Mesendoderm (in vitro differentiated cells): Measurements from ENCODE around the gene NKG7.

Experiments used
- DNase-seq: peaks from one replicate; pipeline ENCODE4 v3.0.0; 2013
- H2AK5ac ChIP-seq: 2 replicates; pipeline ENCODE4 v1.6.1; 2013; ENCODE audit warnings: low read length, inconsistent platforms
- H2BK120ac ChIP-seq: 2 replicates; pipeline ENCODE4 v1.6.1; 2013; ENCODE audit warnings: low read depth, mild to moderate bottlenecking, low read length, moderate library complexity, mixed read lengths
- H2BK15ac ChIP-seq: replicated peaks from 2 replicates; pipeline ENCODE4 v1.6.1; 2013; ENCODE audit warnings: low read depth, mild to moderate bottlenecking, moderate library complexity
- H2BK5ac ChIP-seq: 2 replicates; pipeline ENCODE4 v1.6.1; 2013; ENCODE audit warnings: low read length, inconsistent platforms
- H3K18ac ChIP-seq: 2 replicates; pipeline ENCODE4 v1.6.1; 2013; ENCODE audit warnings: mild to moderate bottlenecking, low read length, mixed read lengths
- H3K23ac ChIP-seq: one replicate; pipeline ENCODE4 v1.6.1; 2013; ENCODE audit warnings: low read length
- H3K27ac ChIP-seq: 2 replicates; pipeline ENCODE4 v1.5.1; 2013; ENCODE audit warnings: low read depth, mild to moderate bottlenecking, inconsistent platforms, low read length, moderate library complexity
- H3K27me3 ChIP-seq: 2 replicates; pipeline ENCODE4 v1.6.1; 2013; ENCODE audit warnings: low read length, control low read depth, mild to moderate bottlenecking, inconsistent platforms; ENCODE audit not compliant: insufficient read depth, poor library complexity
- H3K36me3 ChIP-seq: 2 replicates; pipeline ENCODE4 v1.6.1; 2013; ENCODE audit warnings: low read length, inconsistent platforms; ENCODE audit not compliant: control insufficient read depth, insufficient read depth
- H3K4ac ChIP-seq: one replicate; pipeline ENCODE4 v1.6.1; 2013; ENCODE audit warnings: low read depth, mild to moderate bottlenecking, low read length, moderate library complexity
- H3K4me1 ChIP-seq: 2 replicates; pipeline ENCODE4 v1.6.1; 2013; ENCODE audit warnings: low read depth, low read length, inconsistent platforms; ENCODE audit not compliant: control insufficient read depth
- H3K4me2 ChIP-seq: 2 replicates; pipeline ENCODE4 v1.6.1; 2013; ENCODE audit warnings: low read length
- H3K4me3 ChIP-seq: 2 replicates; pipeline ENCODE4 v1.5.1; 2013; ENCODE audit warnings: mild to moderate bottlenecking, low read length
- H3K56ac ChIP-seq: one replicate; pipeline ENCODE4 v1.6.1; 2013; ENCODE audit warnings: low read length
- H3K79me1 ChIP-seq: 2 replicates; pipeline ENCODE4 v1.6.1; 2013; ENCODE audit warnings: low read length, inconsistent platforms
- H3K79me2 ChIP-seq: 2 replicates; pipeline ENCODE4 v1.6.1; 2013; ENCODE audit warnings: mild to moderate bottlenecking, low read length; ENCODE audit not compliant: control insufficient read depth, insufficient read depth
- H3K9ac ChIP-seq: 2 replicates; pipeline ENCODE4 v1.6.1; 2013; ENCODE audit warnings: low read length, inconsistent platforms
- H4K5ac ChIP-seq: one replicate; pipeline ENCODE4 v1.6.1; 2013; ENCODE audit warnings: low read length
- H4K8ac ChIP-seq: one replicate; pipeline ENCODE4 v1.6.1; 2013; ENCODE audit warnings: low read depth, mild to moderate bottlenecking, control low read depth, low read length, moderate library complexity
- WGBS: extraction: QIAGEN DNeasy Blood & Tissue Kit; methylation state at CpG from one replicate; pipeline ENCODE4 v1.1.7; 2013; ENCODE audit warnings: low lambda C conversion rate, missing lambda C conversion rate; ENCODE audit not compliant: insufficient coverage; ENCODE audit errors: extremely low coverage; 5-methylcytosine and 5-hydroxymethylcytosine counted together

NKG7 gene

GRCh38 chr19:51367565-51368365 is 4.7 kb downstream of the NKG7 start:
- peaks cover 4% of the 10 kb centered on the region for H3K79me1 ChIP-seq
- H2BK15ac ChIP-seq: no peak overlapping the region
- H3K79me2 ChIP-seq: no peaks in the 10 kb centered on the region
- peak overlapping the region; percentile 97 for H3K9ac ChIP-seq
- no CpG with 5 or more reads among the region's 64 CpGs for WGBS
- peak overlapping the region; percentile 15 for H3K18ac ChIP-seq
- H4K5ac ChIP-seq: no peak overlapping the region
- peak overlapping the region; percentile 85 for H3K4me2 ChIP-seq
- H3K4me1 ChIP-seq: peaks cover 15% of the 10 kb centered on the region
- H2BK5ac ChIP-seq: peak overlapping the region; percentile 98
- peak overlapping the region; percentile 56 for H3K4ac ChIP-seq
- peak; percentile 99 for DNase-seq
- H2AK5ac ChIP-seq: peak overlapping the region; percentile 78
- H3K27me3 ChIP-seq: no peaks in the 10 kb centered on the region
- H2BK120ac ChIP-seq: no peak overlapping the region
- peak overlapping the region; percentile 100 for H3K56ac ChIP-seq
- no peaks in the 10 kb centered on the region for H3K36me3 ChIP-seq
- peak overlapping the region; percentile 65 for H3K4me3 ChIP-seq
- H3K27ac ChIP-seq: peak overlapping the region; percentile 21
- H3K23ac ChIP-seq: peak overlapping the region; percentile 94
- H4K8ac ChIP-seq: no peak overlapping the region

GRCh38 chr19:51367255-51367564 is 5.2 kb downstream of the NKG7 start:
- H2BK5ac ChIP-seq: peak overlapping the region; percentile 97
- H3K4me2 ChIP-seq: peak overlapping the region; percentile 99
- H3K79me1 ChIP-seq: peaks cover 4% of the 10 kb centered on the region
- H4K8ac ChIP-seq: no peak overlapping the region
- peak overlapping the region; percentile 100 for H3K56ac ChIP-seq
- peak overlapping the region; percentile 99 for H3K9ac ChIP-seq
- H2BK120ac ChIP-seq: peak overlapping the region; percentile 0
- H3K4me3 ChIP-seq: peak overlapping the region; percentile 93
- peak overlapping the region; percentile 74 for H3K4ac ChIP-seq
- H3K4me1 ChIP-seq: peaks cover 16% of the 10 kb centered on the region
- no peaks in the 10 kb centered on the region for H3K79me2 ChIP-seq
- no peak overlapping the region for H4K5ac ChIP-seq
- H2AK5ac ChIP-seq: no peak overlapping the region
- H3K36me3 ChIP-seq: no peaks in the 10 kb centered on the region
- no CpG with 5 or more reads among the region's 15 CpGs for WGBS
- peak overlapping the region; percentile 72 for H3K23ac ChIP-seq
- H3K27me3 ChIP-seq: no peaks in the 10 kb centered on the region
- no peak overlapping the region for H2BK15ac ChIP-seq
- H3K27ac ChIP-seq: peak overlapping the region; percentile 88
- no peak for DNase-seq
- peak overlapping the region; percentile 73 for H3K18ac ChIP-seq

GRCh38 chr19:51366389-51367254 is 5.8 kb downstream of the NKG7 start:
- Histone ChIP-seq H3K27ac (peak overlapping the region; percentile 88), H3K4me2 (peak overlapping the region; percentile 99)

GRCh38 chr19:51365965-51366388 is 6.5 kb downstream of the NKG7 start, which contains the start of gene ETFB:
Gene ETFB, minus strand, starts transcription at chr19:51366388. Its CDS starts 62 bp downstream, at chr19:51366326.
- no peak for DNase-seq
- Histone ChIP-seq H4K5ac (peak within 1 kb of the TSS; percentile 84), H4K8ac (no peak within 1 kb of the TSS), H3K4me1 (peaks cover 16% of the 10 kb centered on the region), H2BK15ac (no peak within 1 kb of the TSS), H3K4me2 (peak within 1 kb of the TSS; percentile 99), H2AK5ac (peak within 1 kb of the TSS; percentile 76), H2BK120ac (peak within 1 kb of the TSS; percentile 0), H3K9ac (peak within 1 kb of the TSS; percentile 99), H3K4ac (peak within 1 kb of the TSS; percentile 74), H3K79me1 (peaks cover 4% of the 10 kb centered on the region), H3K36me3 (no peaks in the 10 kb centered on the region), H3K23ac (peak within 1 kb of the TSS; percentile 95), H3K27ac (peak within 1 kb of the TSS; percentile 88), H3K18ac (peak within 1 kb of the TSS; percentile 73), H3K79me2 (no peaks in the 10 kb centered on the region), H3K56ac (peak within 1 kb of the TSS; percentile 100), H3K27me3 (no peaks in the 10 kb centered on the region), H2BK5ac (peak within 1 kb of the TSS; percentile 97), H3K4me3 (peak within 1 kb of the TSS; percentile 93)
- no CpG with 5 or more reads among the region's 27 CpGs for WGBS

More at GRCh38 chr19:51366389-51367254, 5.8 kb downstream of the NKG7 start:
- Histone ChIP-seq H2BK5ac (peak overlapping the region; percentile 97), H3K56ac (peak overlapping the region; percentile 100), H3K4me1 (peaks cover 16% of the 10 kb centered on the region), H3K4ac (peak overlapping the region; percentile 74), H4K8ac (no peak overlapping the region), H3K36me3 (no peaks in the 10 kb centered on the region), H3K23ac (peak overlapping the region; percentile 95), H3K18ac (peak overlapping the region; percentile 73), H3K79me1 (peaks cover 4% of the 10 kb centered on the region), H2BK15ac (no peak overlapping the region), H3K9ac (peak overlapping the region; percentile 99), H3K27me3 (no peaks in the 10 kb centered on the region), H3K4me3 (peak overlapping the region; percentile 93), H3K79me2 (no peaks in the 10 kb centered on the region), H2BK120ac (peak overlapping the region; percentile 0), H2AK5ac (peak overlapping the region; percentile 76), H4K5ac (peak overlapping the region; percentile 84)
- WGBS: no CpG with 5 or more reads among the region's 54 CpGs
- DNase-seq: peak; percentile 100

GRCh38 chr19:51365211-51365964 is 7.1 kb downstream of the NKG7 start:
- Histone ChIP-seq H2BK120ac (no peak overlapping the region), H3K27me3 (no peaks in the 10 kb centered on the region), H2BK5ac (peak overlapping the region; percentile 39), H3K27ac (peak overlapping the region; percentile 22), H3K79me2 (no peaks in the 10 kb centered on the region), H2AK5ac (no peak overlapping the region), H3K36me3 (no peaks in the 10 kb centered on the region), H3K23ac (no peak overlapping the region), H3K4me2 (peak overlapping the region; percentile 84), H4K8ac (no peak overlapping the region), H4K5ac (no peak overlapping the region), H3K4me1 (peaks cover 16% of the 10 kb centered on the region), H3K56ac (peak overlapping the region; percentile 96), H3K18ac (peak overlapping the region; percentile 30), H2BK15ac (no peak overlapping the region), H3K79me1 (peaks cover 4% of the 10 kb centered on the region), H3K4ac (no peak overlapping the region), H3K4me3 (peak overlapping the region; percentile 72), H3K9ac (peak overlapping the region; percentile 91)
- DNase-seq: no peak
- no CpG with 5 or more reads among the region's 10 CpGs for WGBS
